Measurements from ENCODE around the gene DLG5.
"Not testable (repeated sequence)": the region's sequence is repeated elsewhere in the genome, so short reads cannot be mapped to it uniquely, and the experiment has no call there.

The DLG5 gene

GRCh38 chr10:77791506-77791905 lies 135.0 kb downstream of the DLG5 start:
- no peak for DNase-seq (ENCODE audit: low read depth, low spot score)
- H3K4me3 ChIP-seq (ENCODE audit: low read length) = no peak overlapping the region

- DNase-seq (ENCODE audit: low read depth, low spot score) = no peak
- no peak overlapping the region for H3K4me3 ChIP-seq (ENCODE audit: low read length)
Measured at GRCh38 chr10:77789861-77790260, 136.7 kb downstream of the DLG5 start.

- H3K4me3 ChIP-seq (ENCODE audit: low read length) = no peak overlapping the region
- DNase-seq (ENCODE audit: low read depth, low spot score) = no peak
Measured at GRCh38 chr10:77789016-77789415, 137.5 kb downstream of the DLG5 start.

GRCh38 chr10:77788496-77789010 lies 138.0 kb downstream of the DLG5 start:
- no peak for DNase-seq (ENCODE audit: low read depth, low spot score)

GRCh38 chr10:77787440-77787839 lies 139.1 kb downstream of the DLG5 start:
- no peak for DNase-seq (ENCODE audit: low read depth, low spot score)
- no peak overlapping the region for H3K4me3 ChIP-seq (ENCODE audit: low read length)

More at GRCh38 chr10:77788496-77789010, 138.0 kb downstream of the DLG5 start:
- H3K4me3 ChIP-seq (ENCODE audit: low read length) = no peak overlapping the region

GRCh38 chr10:77784856-77785255 lies 141.7 kb downstream of the DLG5 start:
- H3K4me3 ChIP-seq (ENCODE audit: low read length) = no peak overlapping the region
- no peak for DNase-seq (ENCODE audit: low read depth, low spot score)

- H3K4me3 ChIP-seq (ENCODE audit: low read length) = no peak overlapping the region
- no peak for DNase-seq (ENCODE audit: low read depth, low spot score)
Measured at GRCh38 chr10:77782328-77783061, 144.1 kb downstream of the DLG5 start.

GRCh38 chr10:77781451-77782327 lies 144.9 kb downstream of the DLG5 start:
- DNase-seq (ENCODE audit: low read depth, low spot score) = no peak
- H3K4me3 ChIP-seq (ENCODE audit: low read length) = no peak overlapping the region

- no peak for DNase-seq (ENCODE audit: low read depth, low spot score)
- H3K4me3 ChIP-seq (ENCODE audit: low read length) = no peak overlapping the region
Measured at GRCh38 chr10:77780180-77780579, 146.4 kb downstream of the DLG5 start.

GRCh38 chr10:77776487-77776886 lies 150.1 kb downstream of the DLG5 start:
- H3K4me3 ChIP-seq (ENCODE audit: low read length) = no peak overlapping the region
- no peak for DNase-seq (ENCODE audit: low read depth, low spot score)

GRCh38 chr10:77774940-77775391 lies 151.6 kb downstream of the DLG5 start:
- H3K4me3 ChIP-seq (ENCODE audit: low read length) = no peak overlapping the region
- DNase-seq (ENCODE audit: low read depth, low spot score) = no peak

GRCh38 chr10:77773631-77774426 lies 152.7 kb downstream of the DLG5 start:
- DNase-seq (ENCODE audit: low read depth, low spot score) = no peak
- no peak overlapping the region for H3K4me3 ChIP-seq (ENCODE audit: low read length)

GRCh38 chr10:77772852-77773600 lies 153.5 kb downstream of the DLG5 start:
- peak; percentile 14 for DNase-seq (ENCODE audit: low read depth, low spot score)
- H3K4me3 ChIP-seq (ENCODE audit: low read length) = not testable (repeated sequence)

- H3K4me3 ChIP-seq (ENCODE audit: low read length) = no peak overlapping the region
- no peak for DNase-seq (ENCODE audit: low read depth, low spot score)
Measured at GRCh38 chr10:77771851-77772250, 154.7 kb downstream of the DLG5 start.

GRCh38 chr10:77771450-77771849 lies 155.1 kb downstream of the DLG5 start:
- no peak overlapping the region for H3K4me3 ChIP-seq (ENCODE audit: low read length)
- no peak for DNase-seq (ENCODE audit: low read depth, low spot score)

- H3K4me3 ChIP-seq (ENCODE audit: low read length) = no peak overlapping the region
- DNase-seq (ENCODE audit: low read depth, low spot score) = no peak
Measured at GRCh38 chr10:77770868-77771175, 155.7 kb downstream of the DLG5 start.

- no peak for DNase-seq (ENCODE audit: low read depth, low spot score)
- H3K4me3 ChIP-seq (ENCODE audit: low read length) = no peak overlapping the region
Measured at GRCh38 chr10:77770081-77770867, 156.3 kb downstream of the DLG5 start.

GRCh38 chr10:77768039-77768438 lies 158.5 kb downstream of the DLG5 start:
- no peak overlapping the region for H3K4me3 ChIP-seq (ENCODE audit: low read length)
- no peak for DNase-seq (ENCODE audit: low read depth, low spot score)
